Calu3 (cell line): Measurements from ENCODE around the gene EHBP1L1. TPM values are rescaled to one million over a fixed set of nuclear protein-coding genes. Genes with fewer than 3 reads are reported as not detected.

Source experiments
- BruUV-seq: library from RNA; stranded (reverse); fragments of 400-500 nt; replicated peaks from 2 replicates; lab custom pipeline; 2021; lab: Mats Ljungman, UMichigan
- CTCF ChIA-PET: fragments of 300-600 bp; sonication (Branson Sonifier 250); formaldehyde crosslinking; loops from one replicate; lab custom pipeline; 2022; ENCODE audit warnings: antibody characterized with exemption; lab: Charles Lee
- DNase-seq: peaks from one replicate; pipeline ENCODE4 v3.0.0; 2022
- H3K27ac Mint-ChIP-seq: one replicate; pipeline ENCODE4 v1.8.0; 2022; ENCODE audit warnings: mixed read lengths; ENCODE audit not compliant: unreplicated experiment
- H3K27me3 Mint-ChIP-seq: one replicate; pipeline ENCODE4 v1.8.0; 2022; ENCODE audit warnings: mixed read lengths; ENCODE audit not compliant: unreplicated experiment
- H3K36me3 Mint-ChIP-seq: one replicate; pipeline ENCODE4 v1.8.0; 2022; ENCODE audit warnings: mild to moderate bottlenecking, moderate library complexity, mixed read lengths; ENCODE audit not compliant: insufficient read depth, unreplicated experiment
- H3K4me1 Mint-ChIP-seq: one replicate; pipeline ENCODE4 v1.8.0; 2022; ENCODE audit warnings: mild to moderate bottlenecking, low read depth, mixed read lengths; ENCODE audit not compliant: unreplicated experiment
- H3K4me3 Mint-ChIP-seq: one replicate; pipeline ENCODE4 v1.8.0; 2022; ENCODE audit warnings: mild to moderate bottlenecking, low read depth, moderate library complexity, mixed read lengths; ENCODE audit not compliant: unreplicated experiment
- H3K9me3 Mint-ChIP-seq: one replicate; pipeline ENCODE4 v1.8.0; 2022; ENCODE audit warnings: low read depth, mixed read lengths; ENCODE audit not compliant: unreplicated experiment
- CTCF ChIP-seq: fragments of 200-600 bp; IDR thresholded peaks from one replicate; pipeline ENCODE4 v1.8.0; 2022; ENCODE audit warnings: antibody characterized with exemption; ENCODE audit not compliant: unreplicated experiment
- intact Hi-C: fragments of 100-400 bp; cut with micrococcal nuclease; formaldehyde crosslinking; loops from one replicate; pipeline ENCODE4 v1.10.0; 2022; ENCODE audit not compliant: unreplicated experiment
- total RNA-seq: library from RNA; stranded (reverse); gene quantifications from 2 replicates; pipeline ENCODE4 v1.2.3, GENCODE V29; 2022

Gene EHBP1L1
- total RNA-seq, 1 experiment from 2014 or later, result 73.7 TPM

- BruUV-seq, result no TSS peak
- Mint-ChIP-seq H3K4me1 (peaks cover 16% of the 10 kb centered on the region), H3K36me3 (peaks cover 46% of the 10 kb centered on the region), H3K9me3 (no peaks in the 10 kb centered on the region), H3K4me3 (no peak overlapping the region), H3K27me3 (no peaks in the 10 kb centered on the region), H3K27ac (no peak overlapping the region)
- intact Hi-C loops, result no loop called here
- no peak for TF ChIP-seq CTCF
- CTCF ChIA-PET, result no interaction called here
- no peak for DNase-seq
Measured at GRCh38 chr11:65586247-65586630, 10.4 kb downstream of the EHBP1L1 start.

GRCh38 chr11:65586676-65587075, 10.8 kb downstream of the EHBP1L1 start:
- H3K9me3 Mint-ChIP-seq, result no peaks in the 10 kb centered on the region
- no peak for DNase-seq
- H3K4me1 Mint-ChIP-seq, result peaks cover 16% of the 10 kb centered on the region
- no TSS peak for BruUV-seq
- no peak overlapping the region for H3K27ac Mint-ChIP-seq
- H3K4me3 Mint-ChIP-seq, result no peak overlapping the region
- no peaks in the 10 kb centered on the region for H3K27me3 Mint-ChIP-seq
- CTCF ChIA-PET, result no interaction called here
- intact Hi-C loops, result no loop called here
- peaks cover 49% of the 10 kb centered on the region for H3K36me3 Mint-ChIP-seq
- no peak for TF ChIP-seq CTCF

GRCh38 chr11:65588199-65589054, 12.6 kb downstream of the EHBP1L1 start:
- H3K9me3 Mint-ChIP-seq, result no peaks in the 10 kb centered on the region
- peak overlapping the region; percentile 56 for H3K27ac Mint-ChIP-seq
- peaks cover 16% of the 10 kb centered on the region for H3K4me1 Mint-ChIP-seq
- H3K36me3 Mint-ChIP-seq, result peaks cover 51% of the 10 kb centered on the region
- CTCF ChIA-PET, result interaction anchor here (0.7 to 1.1 kb wide), 4 partner anchors 11 to 46 kb away, joined by 3 to 5 read pairs (median 3); partner anchors contain the start of gene EHBP1L1
- intact Hi-C loops, result no loop called here
- peak; percentile 64 for DNase-seq
- BruUV-seq, result no TSS peak
- H3K4me3 Mint-ChIP-seq, result no peak overlapping the region
- peak; percentile 50 for TF ChIP-seq CTCF
- H3K27me3 Mint-ChIP-seq, result no peaks in the 10 kb centered on the region

GRCh38 chr11:65589444-65590239, 13.8 kb downstream of the EHBP1L1 start:
- TF ChIP-seq CTCF, result no peak
- Mint-ChIP-seq H3K4me3 (no peak overlapping the region), H3K4me1 (peaks cover 16% of the 10 kb centered on the region), H3K27ac (no peak overlapping the region), H3K9me3 (no peaks in the 10 kb centered on the region), H3K27me3 (no peaks in the 10 kb centered on the region), H3K36me3 (peaks cover 45% of the 10 kb centered on the region)
- BruUV-seq, result no TSS peak
- no peak for DNase-seq
- intact Hi-C loops, result no loop called here
- CTCF ChIA-PET, result interaction anchor here (1.0 to 1.1 kb wide), 2 partner anchors 48 to 49 kb away, joined by 3 read pairs; no protein-coding TSS in a partner anchor
